ENCODE results near the gene MTA1.

Gene MTA1

DNA sequence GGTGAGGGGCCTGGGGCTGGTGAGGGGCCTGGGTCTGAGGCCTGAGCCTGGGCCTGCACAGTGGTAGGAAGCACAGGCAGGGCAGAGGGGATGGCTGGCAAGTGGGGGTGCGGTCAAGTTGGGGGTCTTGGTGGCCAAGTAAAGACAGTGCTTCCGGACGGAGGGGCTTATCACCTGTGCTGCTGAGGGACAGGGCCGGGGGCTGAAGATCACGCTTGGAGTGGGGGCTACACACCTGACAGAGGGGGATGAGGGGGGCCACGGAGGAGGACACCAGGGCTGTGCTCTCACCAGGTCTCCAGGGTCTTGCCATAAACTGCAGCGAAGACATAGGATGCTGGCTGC, 83.6 kb downstream of the MTA1 start:
- H2BK5ac ChIP-seq (ENCODE audit: low read depth, low read length, poor library complexity), result no peak overlapping the region
- H3K27me3 ChIP-seq (ENCODE audit: insufficient read depth, low read length), result no peaks in the 10 kb centered on the region
- H3K4ac ChIP-seq (ENCODE audit: low read depth, low read length), result no peak overlapping the region
- peaks cover 48% of the 10 kb centered on the region for H3K9me3 ChIP-seq (ENCODE audit: insufficient read depth, low read depth, low read length)
- no peak overlapping the region for H3K14ac ChIP-seq (ENCODE audit: low read length)
- H3K4me1 ChIP-seq (ENCODE audit: control insufficient read depth in 1 of 2, insufficient read depth in 2 of 2, low read length in 2 of 2), result no peaks in the 10 kb centered on the region
- no peak overlapping the region for H2AK5ac ChIP-seq (ENCODE audit: low read length)
- no peak overlapping the region for H2BK120ac ChIP-seq (ENCODE audit: insufficient read depth, low read length, poor library complexity)
- no peak overlapping the region for H2BK12ac ChIP-seq (ENCODE audit: low read length)
- H4K12ac ChIP-seq (ENCODE audit: low read depth, low read length), result no peak overlapping the region
- no peak overlapping the region for H3K23ac ChIP-seq (ENCODE audit: low read length)
- H4K91ac ChIP-seq (ENCODE audit: low read depth, low read length), result no peak overlapping the region
- H4K8ac ChIP-seq (ENCODE audit: low read depth, low read length), result no peak overlapping the region
- H3K27ac ChIP-seq (ENCODE audit: low read depth, low read length), result no peak overlapping the region
- no peak overlapping the region for H2AFZ ChIP-seq (ENCODE audit: insufficient read depth, low read length, poor library complexity)
- H3K4me2 ChIP-seq (ENCODE audit: low read length), result no peak overlapping the region
- H3K18ac ChIP-seq (ENCODE audit: low read length), result no peak overlapping the region
- no peaks in the 10 kb centered on the region for H3K79me2 ChIP-seq (ENCODE audit: control insufficient read depth, insufficient read depth, low read length, poor library complexity)
- WGBS (ENCODE audit: extremely low coverage, insufficient coverage, insufficient read length), result no CpG with 5 or more reads among the region's 7 CpGs
- no peak for DNase-seq
- peaks cover 0 to 3% of the 10 kb centered on the region in 2 experiments for H3K36me3 ChIP-seq (ENCODE audit: control insufficient read depth in 1 of 2, insufficient read depth in 2 of 2, low read length in 2 of 2)
- H3K9ac ChIP-seq (ENCODE audit: low read length), result no peak overlapping the region
- H3K79me1 ChIP-seq (ENCODE audit: low read length), result no peaks in the 10 kb centered on the region
- H3K4me3 ChIP-seq (ENCODE audit: low read depth, low read length), result no peak overlapping the region

GRCh38 chr14:105503935-105504692, 84.5 kb downstream of the MTA1 start:
- H3K18ac ChIP-seq (ENCODE audit: low read length), result no peak overlapping the region

GRCh38 chr14:105505101-105505500, 85.5 kb downstream of the MTA1 start:
- no peak overlapping the region for H3K4ac ChIP-seq (ENCODE audit: low read depth, low read length)
- H3K4me2 ChIP-seq (ENCODE audit: low read length), result no peak overlapping the region
- H4K91ac ChIP-seq (ENCODE audit: low read depth, low read length), result no peak overlapping the region
- H3K4me3 ChIP-seq (ENCODE audit: low read depth, low read length), result no peak overlapping the region
- H4K8ac ChIP-seq (ENCODE audit: low read depth, low read length), result no peak overlapping the region
- H3K4me1 ChIP-seq (ENCODE audit: control insufficient read depth in 1 of 2, insufficient read depth in 2 of 2, low read length in 2 of 2), result no peaks in the 10 kb centered on the region
- no peak overlapping the region for H2AFZ ChIP-seq (ENCODE audit: insufficient read depth, low read length, poor library complexity)
- no peak overlapping the region for H4K12ac ChIP-seq (ENCODE audit: low read depth, low read length)
- no peaks in the 10 kb centered on the region for H3K27me3 ChIP-seq (ENCODE audit: insufficient read depth, low read length)
- no peak overlapping the region for H2BK120ac ChIP-seq (ENCODE audit: insufficient read depth, low read length, poor library complexity)
- no peak overlapping the region for H3K18ac ChIP-seq (ENCODE audit: low read length)
- H3K23ac ChIP-seq (ENCODE audit: low read length), result no peak overlapping the region
- H3K79me2 ChIP-seq (ENCODE audit: control insufficient read depth, insufficient read depth, low read length, poor library complexity), result no peaks in the 10 kb centered on the region
- no peak overlapping the region for H2BK12ac ChIP-seq (ENCODE audit: low read length)
- DNase-seq, result no peak
- no peak overlapping the region for H3K27ac ChIP-seq (ENCODE audit: low read depth, low read length)
- H3K9me3 ChIP-seq (ENCODE audit: insufficient read depth, low read depth, low read length), result peaks cover 45% of the 10 kb centered on the region
- no peak overlapping the region for H2AK5ac ChIP-seq (ENCODE audit: low read length)
- H3K36me3 ChIP-seq (ENCODE audit: control insufficient read depth in 1 of 2, insufficient read depth in 2 of 2, low read length in 2 of 2), result no peaks in the 10 kb centered on the region
- no CpG with 5 or more reads among the region's 16 CpGs for WGBS (ENCODE audit: extremely low coverage, insufficient coverage, insufficient read length)
- H3K14ac ChIP-seq (ENCODE audit: low read length), result no peak overlapping the region
- H3K9ac ChIP-seq (ENCODE audit: low read length), result no peak overlapping the region
- no peak overlapping the region for H2BK5ac ChIP-seq (ENCODE audit: low read depth, low read length, poor library complexity)
- no peaks in the 10 kb centered on the region for H3K79me1 ChIP-seq (ENCODE audit: low read length)

More at GRCh38 chr14:105503935-105504692, 84.5 kb downstream of the MTA1 start:
- H2BK5ac ChIP-seq (ENCODE audit: low read depth, low read length, poor library complexity), result no peak overlapping the region
- H4K91ac ChIP-seq (ENCODE audit: low read depth, low read length), result no peak overlapping the region
- no peak overlapping the region for H2AFZ ChIP-seq (ENCODE audit: insufficient read depth, low read length, poor library complexity)
- H3K4me3 ChIP-seq (ENCODE audit: low read depth, low read length), result no peak overlapping the region
- no peak for DNase-seq
- no peaks in the 10 kb centered on the region for H3K27me3 ChIP-seq (ENCODE audit: insufficient read depth, low read length)
- no peak overlapping the region for H3K4ac ChIP-seq (ENCODE audit: low read depth, low read length)
- no peaks in the 10 kb centered on the region for H3K79me1 ChIP-seq (ENCODE audit: low read length)
- no peak overlapping the region for H3K23ac ChIP-seq (ENCODE audit: low read length)
- no peak overlapping the region for H3K27ac ChIP-seq (ENCODE audit: low read depth, low read length)
- H3K9me3 ChIP-seq (ENCODE audit: insufficient read depth, low read depth, low read length), result peaks cover 49% of the 10 kb centered on the region
- H2BK12ac ChIP-seq (ENCODE audit: low read length), result no peak overlapping the region
- no peak overlapping the region for H2AK5ac ChIP-seq (ENCODE audit: low read length)
- no peak overlapping the region for H3K4me2 ChIP-seq (ENCODE audit: low read length)
- no peaks in the 10 kb centered on the region for H3K79me2 ChIP-seq (ENCODE audit: control insufficient read depth, insufficient read depth, low read length, poor library complexity)
- H4K8ac ChIP-seq (ENCODE audit: low read depth, low read length), result no peak overlapping the region
- H3K9ac ChIP-seq (ENCODE audit: low read length), result no peak overlapping the region
- WGBS (ENCODE audit: extremely low coverage, insufficient coverage, insufficient read length), result no CpG with 5 or more reads among the region's 29 CpGs
- no peak overlapping the region for H2BK120ac ChIP-seq (ENCODE audit: insufficient read depth, low read length, poor library complexity)
- no peak overlapping the region for H3K14ac ChIP-seq (ENCODE audit: low read length)
- no peaks in the 10 kb centered on the region for H3K4me1 ChIP-seq (ENCODE audit: control insufficient read depth in 1 of 2, insufficient read depth in 2 of 2, low read length in 2 of 2)
- no peaks in the 10 kb centered on the region for H3K36me3 ChIP-seq (ENCODE audit: control insufficient read depth in 1 of 2, insufficient read depth in 2 of 2, low read length in 2 of 2)
- H4K12ac ChIP-seq (ENCODE audit: low read depth, low read length), result no peak overlapping the region

DNA sequence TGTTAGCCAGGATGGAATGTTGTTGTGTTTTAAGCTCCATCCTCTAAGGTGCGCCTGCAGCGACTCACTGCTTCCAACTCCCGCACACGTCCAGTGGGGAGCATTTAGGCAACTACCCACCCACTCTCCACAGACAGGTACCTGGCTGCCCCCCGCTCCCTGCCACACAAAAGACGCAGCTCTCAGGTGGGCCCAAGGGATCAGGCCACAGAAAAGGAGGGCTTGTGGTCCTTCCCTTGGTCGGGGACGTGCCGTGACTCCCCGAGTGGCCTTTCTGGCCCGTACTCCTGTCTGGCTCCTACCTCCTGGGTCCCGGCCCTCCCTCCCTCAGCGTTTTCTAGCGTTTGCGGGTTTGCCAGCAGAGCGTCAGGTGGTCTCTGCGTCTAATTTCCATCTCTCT, 87.6 kb downstream of the MTA1 start:
- no peak overlapping the region for H2BK120ac ChIP-seq (ENCODE audit: insufficient read depth, low read length, poor library complexity)
- H2BK12ac ChIP-seq (ENCODE audit: low read length), result no peak overlapping the region
- no peak overlapping the region for H3K9ac ChIP-seq (ENCODE audit: low read length)
- H3K27me3 ChIP-seq (ENCODE audit: insufficient read depth, low read length), result no peaks in the 10 kb centered on the region
- H3K4me3 ChIP-seq (ENCODE audit: low read depth, low read length), result no peak overlapping the region
- no peak overlapping the region for H4K8ac ChIP-seq (ENCODE audit: low read depth, low read length)
- H3K36me3 ChIP-seq (ENCODE audit: control insufficient read depth in 1 of 2, insufficient read depth in 2 of 2, low read length in 2 of 2), result no peaks in the 10 kb centered on the region
- no peak overlapping the region for H3K4me2 ChIP-seq (ENCODE audit: low read length)
- H3K27ac ChIP-seq (ENCODE audit: low read depth, low read length), result no peak overlapping the region
- no peak overlapping the region for H4K91ac ChIP-seq (ENCODE audit: low read depth, low read length)
- H3K79me1 ChIP-seq (ENCODE audit: low read length), result no peaks in the 10 kb centered on the region
- H2AK5ac ChIP-seq (ENCODE audit: low read length), result no peak overlapping the region
- no peak overlapping the region for H3K18ac ChIP-seq (ENCODE audit: low read length)
- no peak for DNase-seq
- H3K14ac ChIP-seq (ENCODE audit: low read length), result no peak overlapping the region
- H3K23ac ChIP-seq (ENCODE audit: low read length), result no peak overlapping the region
- WGBS (ENCODE audit: extremely low coverage, insufficient coverage, insufficient read length), result no CpG with 5 or more reads among the region's 17 CpGs
- no peaks in the 10 kb centered on the region for H3K79me2 ChIP-seq (ENCODE audit: control insufficient read depth, insufficient read depth, low read length, poor library complexity)
- no peak overlapping the region for H4K12ac ChIP-seq (ENCODE audit: low read depth, low read length)
- H3K4ac ChIP-seq (ENCODE audit: low read depth, low read length), result no peak overlapping the region
- peaks cover 41% of the 10 kb centered on the region for H3K9me3 ChIP-seq (ENCODE audit: insufficient read depth, low read depth, low read length)
- H2BK5ac ChIP-seq (ENCODE audit: low read depth, low read length, poor library complexity), result no peak overlapping the region
- H3K4me1 ChIP-seq (ENCODE audit: control insufficient read depth in 1 of 2, insufficient read depth in 2 of 2, low read length in 2 of 2), result no peaks in the 10 kb centered on the region
- no peak overlapping the region for H2AFZ ChIP-seq (ENCODE audit: insufficient read depth, low read length, poor library complexity)

Measured in trophoblast cell (in vitro differentiated cells and primary cell).